Adipocyte (in vitro differentiated cells): ENCODE measurements around the gene THSD7B.

ENCODE experiments used
- DNase-seq: peaks from one replicate; pipeline ENCODE4 v3.0.0-alpha.2; 2015; ENCODE audit warnings: low read depth
- H3K27me3 ChIP-seq: replicated peaks from 2 replicates; pipeline ENCODE4 v1.7.0; 2013; ENCODE audit warnings: mild to moderate bottlenecking, low read length, moderate library complexity; ENCODE audit not compliant: control insufficient read depth, insufficient read depth
- H3K36me3 ChIP-seq: 2 replicates; pipeline ENCODE4 v1.7.0; 2013; ENCODE audit warnings: low read length, mild to moderate bottlenecking, moderate library complexity; ENCODE audit not compliant: control insufficient read depth, insufficient read depth, severe bottlenecking
- H3K4me1 ChIP-seq: 2 replicates; pipeline ENCODE4 v1.7.0; 2013; ENCODE audit warnings: mild to moderate bottlenecking, low read length, moderate library complexity; ENCODE audit not compliant: control insufficient read depth, insufficient read depth
- H3K4me3 ChIP-seq: 2 replicates; pipeline ENCODE4 v1.7.0; 2013; ENCODE audit warnings: mild to moderate bottlenecking, low read length, moderate library complexity
- H3K9ac ChIP-seq: 2 replicates; pipeline ENCODE4 v1.7.0; 2013; ENCODE audit warnings: mild to moderate bottlenecking, low read length, moderate library complexity
- H3K9me3 ChIP-seq: 2 replicates; pipeline ENCODE4 v1.7.0; 2013; ENCODE audit warnings: mild to moderate bottlenecking, low read length, moderate library complexity; ENCODE audit not compliant: control insufficient read depth

The THSD7B gene

GRCh38 chr2:137654046-137654445 lies 888.7 kb downstream of the THSD7B start:
- no peaks in the 10 kb centered on the region for H3K4me1 ChIP-seq
- no peak overlapping the region for H3K9ac ChIP-seq
- no peaks in the 10 kb centered on the region for H3K9me3 ChIP-seq
- no peak overlapping the region for H3K4me3 ChIP-seq
- H3K27me3 ChIP-seq: no peaks in the 10 kb centered on the region
- no peak for DNase-seq
- H3K36me3 ChIP-seq: no peaks in the 10 kb centered on the region

DNA sequence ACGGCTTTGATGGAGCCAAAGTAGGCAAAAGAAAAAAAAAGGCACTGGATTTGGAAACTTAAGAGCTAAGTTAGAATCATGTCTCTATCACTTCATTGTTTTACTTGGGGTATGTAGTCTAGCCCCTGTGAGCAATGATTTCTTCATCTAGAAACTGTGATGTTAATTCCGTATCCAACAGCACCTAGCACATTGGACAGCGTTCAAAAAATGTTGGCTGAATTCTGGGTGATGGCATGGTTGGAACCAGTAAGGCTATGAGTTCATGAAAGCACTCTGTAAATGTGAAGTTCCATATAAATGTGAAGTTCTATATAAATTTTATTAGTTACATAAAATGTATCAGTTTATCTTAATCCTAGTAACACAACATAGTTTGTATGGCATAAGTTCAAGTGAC lies 890.5 kb downstream of the THSD7B start:
- Histone ChIP-seq H3K4me3 (no peak overlapping the region), H3K36me3 (no peaks in the 10 kb centered on the region), H3K4me1 (no peaks in the 10 kb centered on the region), H3K9me3 (no peaks in the 10 kb centered on the region), H3K9ac (no peak overlapping the region), H3K27me3 (no peaks in the 10 kb centered on the region)
- DNase-seq: no peak

DNA sequence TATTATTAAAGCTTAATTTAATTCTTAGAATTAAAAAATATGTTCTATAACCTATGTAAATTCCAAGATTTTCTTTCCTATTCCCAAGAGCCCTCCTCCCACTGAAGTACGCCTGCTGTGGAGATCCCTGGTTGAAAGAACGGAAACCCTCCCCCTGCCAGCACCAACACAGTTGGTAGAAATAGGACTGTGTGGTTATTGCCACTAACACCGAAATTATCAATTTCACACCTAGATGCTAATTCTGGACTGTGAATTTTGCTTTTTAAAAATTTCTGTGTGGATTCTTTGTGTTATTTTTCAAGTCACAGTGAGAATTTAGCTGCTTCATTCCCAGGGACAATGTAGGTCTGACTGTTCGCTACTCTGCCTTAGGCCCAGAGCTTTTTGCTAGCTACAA lies 893.1 kb downstream of the THSD7B start:
- Histone ChIP-seq H3K36me3 (no peaks in the 10 kb centered on the region), H3K4me3 (no peak overlapping the region), H3K27me3 (no peaks in the 10 kb centered on the region), H3K4me1 (no peaks in the 10 kb centered on the region), H3K9ac (no peak overlapping the region), H3K9me3 (no peaks in the 10 kb centered on the region)
- DNase-seq: no peak

DNA sequence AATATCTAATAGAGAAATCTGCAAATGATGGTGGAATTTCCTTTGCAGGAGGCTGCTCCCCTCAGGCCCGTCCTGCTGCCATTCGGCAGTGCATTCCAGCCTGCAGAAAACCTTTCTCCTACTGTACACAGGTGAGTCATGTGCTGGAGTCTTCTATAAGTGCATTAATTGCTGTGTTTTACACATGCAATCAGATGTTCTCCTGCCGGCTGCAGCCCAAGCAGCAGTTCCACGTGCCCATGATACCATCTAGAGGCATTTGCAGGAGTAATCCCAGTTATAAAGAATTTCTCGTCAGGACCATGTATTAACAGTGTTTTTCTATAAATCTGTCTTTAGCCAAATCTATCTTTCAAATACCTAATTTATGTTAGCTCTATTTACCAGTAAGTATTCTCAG lies 894.3 kb downstream of the THSD7B start:
- no peaks in the 10 kb centered on the region for H3K4me1 ChIP-seq
- H3K9ac ChIP-seq: no peak overlapping the region
- H3K36me3 ChIP-seq: no peaks in the 10 kb centered on the region
- DNase-seq: peak; percentile 10
- H3K4me3 ChIP-seq: no peak overlapping the region
- H3K27me3 ChIP-seq: no peaks in the 10 kb centered on the region
- no peaks in the 10 kb centered on the region for H3K9me3 ChIP-seq

DNA sequence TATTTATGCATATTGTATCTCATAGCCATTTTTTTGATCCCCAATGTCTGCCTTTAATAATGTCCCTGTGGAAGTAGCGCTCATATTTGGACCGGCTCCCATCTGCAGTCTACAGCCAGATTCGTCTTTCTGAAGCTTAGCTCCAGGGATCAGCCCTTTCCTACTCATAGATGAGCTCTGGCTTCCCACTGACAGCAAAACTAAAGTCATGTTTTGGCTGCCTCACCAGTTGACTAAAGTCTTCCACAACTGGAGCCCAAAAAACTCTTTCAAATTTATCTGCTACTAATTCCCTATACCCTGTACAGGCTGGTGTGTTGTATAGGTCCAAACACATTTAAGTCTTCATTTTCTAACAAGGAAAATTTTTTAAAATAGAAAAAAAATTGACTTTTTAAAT lies 904.8 kb downstream of the THSD7B start:
- no peak overlapping the region for H3K4me3 ChIP-seq
- no peaks in the 10 kb centered on the region for H3K27me3 ChIP-seq
- H3K4me1 ChIP-seq: no peaks in the 10 kb centered on the region
- H3K9ac ChIP-seq: no peak overlapping the region
- no peaks in the 10 kb centered on the region for H3K36me3 ChIP-seq
- H3K9me3 ChIP-seq: no peaks in the 10 kb centered on the region
- no peak for DNase-seq

DNA sequence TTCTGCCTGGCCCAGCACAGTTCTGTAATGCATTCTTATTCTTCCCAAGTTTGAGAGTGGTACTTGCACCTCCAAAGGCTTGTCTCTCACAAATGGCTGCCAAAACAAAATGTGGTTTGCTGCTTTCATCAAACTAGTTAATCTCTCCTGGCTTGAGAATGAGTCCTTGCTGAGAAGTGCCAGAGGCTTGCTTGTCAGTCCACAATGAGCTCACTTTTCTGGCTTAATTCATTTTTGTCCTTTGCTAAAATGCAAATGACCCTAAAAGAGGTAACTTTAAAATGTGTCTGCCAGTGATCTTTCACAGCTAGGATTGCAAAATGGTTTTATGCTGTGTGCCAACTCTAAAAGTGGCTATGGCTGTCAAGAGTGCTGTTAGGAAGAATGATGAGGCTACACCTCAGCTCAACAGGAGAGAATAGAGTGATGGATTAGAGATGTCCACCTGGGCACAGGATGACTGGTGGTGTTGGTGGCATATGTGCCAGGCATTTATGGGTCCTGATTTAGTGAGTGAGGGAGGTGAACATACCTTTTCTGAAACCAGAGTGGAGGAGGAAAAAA lies 907.7 kb downstream of the THSD7B start:
- Histone ChIP-seq H3K36me3 (no peaks in the 10 kb centered on the region), H3K4me3 (no peak overlapping the region), H3K4me1 (no peaks in the 10 kb centered on the region), H3K9ac (no peak overlapping the region), H3K9me3 (no peaks in the 10 kb centered on the region), H3K27me3 (no peaks in the 10 kb centered on the region)
- DNase-seq: no peak

GRCh38 chr2:137674991-137675390 lies 909.6 kb downstream of the THSD7B start:
- DNase-seq: no peak
- no peaks in the 10 kb centered on the region for H3K27me3 ChIP-seq
- H3K9ac ChIP-seq: no peak overlapping the region
- no peaks in the 10 kb centered on the region for H3K4me1 ChIP-seq
- H3K4me3 ChIP-seq: no peak overlapping the region
- H3K9me3 ChIP-seq: no peaks in the 10 kb centered on the region
- no peaks in the 10 kb centered on the region for H3K36me3 ChIP-seq

DNA sequence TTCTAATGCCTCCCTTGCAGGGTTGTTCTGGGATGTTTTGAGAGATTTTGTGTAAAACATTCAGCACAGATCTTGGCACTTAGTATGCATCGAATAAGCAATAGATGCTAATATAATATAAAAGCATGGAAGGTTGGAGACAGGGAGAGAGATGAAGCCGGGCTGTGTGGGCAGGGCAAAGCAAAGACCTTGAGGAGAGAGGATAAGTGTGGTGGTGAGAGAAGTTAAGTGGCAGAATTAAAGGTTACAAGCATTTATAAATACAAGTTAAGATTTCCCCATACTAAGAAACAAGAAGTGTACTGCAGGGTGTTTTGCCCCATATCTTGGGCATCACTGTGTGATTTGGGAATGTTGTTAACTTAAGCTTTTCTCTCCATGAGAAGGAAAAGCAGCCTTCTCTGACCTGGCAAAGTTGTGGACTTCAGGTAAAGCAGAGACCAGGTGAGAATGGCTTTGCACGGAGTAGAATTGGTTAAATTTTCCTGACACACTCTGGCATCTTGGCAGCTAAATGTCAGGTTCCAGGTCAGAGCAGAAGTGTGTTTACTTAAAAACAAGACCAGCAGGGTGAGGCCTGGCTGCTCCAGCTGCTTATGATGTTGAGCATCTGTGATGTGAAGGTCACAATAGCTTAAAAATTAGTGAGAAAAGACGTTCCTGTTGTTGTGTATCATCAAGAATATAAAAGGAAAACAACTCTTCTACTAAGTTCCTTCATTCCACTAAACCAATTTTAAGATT lies 910.4 kb downstream of the THSD7B start:
- DNase-seq: no peak
- H3K4me3 ChIP-seq: no peak overlapping the region
- no peaks in the 10 kb centered on the region for H3K36me3 ChIP-seq

DNA sequence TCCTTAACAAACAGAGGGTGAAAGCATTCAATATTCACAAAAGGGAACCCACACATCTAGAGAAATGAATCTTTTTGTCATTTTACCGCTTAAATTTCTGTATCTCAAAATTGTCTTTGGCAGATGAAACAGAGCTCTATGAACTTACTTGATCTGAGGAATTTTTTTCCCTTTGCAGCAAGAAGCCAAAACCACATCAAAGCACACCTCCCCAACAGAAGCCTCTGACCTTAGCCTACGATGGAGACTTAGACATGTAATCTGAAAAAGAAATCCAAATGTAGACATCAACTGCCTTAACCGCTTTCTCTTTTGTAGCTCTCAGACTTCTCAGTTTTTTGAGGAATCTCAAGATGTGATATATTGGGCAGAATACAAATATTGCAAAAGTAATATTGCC lies 911.0 kb downstream of the THSD7B start:
- Histone ChIP-seq H3K9ac (no peak overlapping the region), H3K9me3 (no peaks in the 10 kb centered on the region), H3K36me3 (no peaks in the 10 kb centered on the region), H3K4me3 (no peak overlapping the region), H3K27me3 (no peaks in the 10 kb centered on the region), H3K4me1 (no peaks in the 10 kb centered on the region)
- no peak for DNase-seq

More for the DNA sequence above, 910.4 kb downstream of the THSD7B start:
- no peak overlapping the region for H3K9ac ChIP-seq
- no peaks in the 10 kb centered on the region for H3K27me3 ChIP-seq
- H3K9me3 ChIP-seq: no peaks in the 10 kb centered on the region
- H3K4me1 ChIP-seq: no peaks in the 10 kb centered on the region

GRCh38 chr2:137677466-137677865 lies 912.1 kb downstream of the THSD7B start:
- H3K36me3 ChIP-seq: no peaks in the 10 kb centered on the region
- no peak overlapping the region for H3K9ac ChIP-seq
- H3K4me3 ChIP-seq: no peak overlapping the region
- no peak for DNase-seq
- no peaks in the 10 kb centered on the region for H3K9me3 ChIP-seq
- no peaks in the 10 kb centered on the region for H3K27me3 ChIP-seq
- no peaks in the 10 kb centered on the region for H3K4me1 ChIP-seq

- no peaks in the 10 kb centered on the region for H3K4me1 ChIP-seq
- H3K9me3 ChIP-seq: no peaks in the 10 kb centered on the region
- H3K4me3 ChIP-seq: no peak overlapping the region
- no peaks in the 10 kb centered on the region for H3K27me3 ChIP-seq
- no peaks in the 10 kb centered on the region for H3K36me3 ChIP-seq
- H3K9ac ChIP-seq: no peak overlapping the region
- no peak for DNase-seq
Observed at GRCh38 chr2:137689549-137689948, 924.2 kb downstream of the THSD7B start.

- Histone ChIP-seq H3K9me3 (no peaks in the 10 kb centered on the region), H3K27me3 (no peaks in the 10 kb centered on the region), H3K4me3 (no peak overlapping the region), H3K36me3 (no peaks in the 10 kb centered on the region), H3K9ac (no peak overlapping the region), H3K4me1 (no peaks in the 10 kb centered on the region)
- no peak for DNase-seq
Observed at GRCh38 chr2:137693534-137693933, 928.2 kb downstream of the THSD7B start.
